Measurements from ENCODE around the gene DCDC2B.

DNA sequence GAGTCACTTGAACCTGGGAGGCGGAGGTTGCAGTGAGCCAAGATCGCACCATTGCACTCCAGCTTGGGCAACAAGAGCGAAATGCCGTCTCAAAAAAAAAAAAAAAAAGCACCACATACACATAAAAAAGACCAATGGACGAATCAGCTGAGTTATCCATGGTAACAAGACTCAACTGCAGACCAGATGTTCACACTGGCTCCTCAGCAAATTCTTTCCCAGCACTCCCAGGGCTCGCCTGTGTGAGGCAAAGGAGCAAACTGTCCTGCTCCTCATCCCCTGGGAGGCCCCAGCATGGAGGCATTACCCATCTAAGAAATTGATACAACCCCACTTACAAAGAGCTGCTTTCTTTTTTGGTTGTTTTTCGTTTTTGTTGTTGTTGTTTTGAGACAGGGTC lies 10.1 kb downstream of the DCDC2B start:
- TF ChIP-seq, protein P1, sequence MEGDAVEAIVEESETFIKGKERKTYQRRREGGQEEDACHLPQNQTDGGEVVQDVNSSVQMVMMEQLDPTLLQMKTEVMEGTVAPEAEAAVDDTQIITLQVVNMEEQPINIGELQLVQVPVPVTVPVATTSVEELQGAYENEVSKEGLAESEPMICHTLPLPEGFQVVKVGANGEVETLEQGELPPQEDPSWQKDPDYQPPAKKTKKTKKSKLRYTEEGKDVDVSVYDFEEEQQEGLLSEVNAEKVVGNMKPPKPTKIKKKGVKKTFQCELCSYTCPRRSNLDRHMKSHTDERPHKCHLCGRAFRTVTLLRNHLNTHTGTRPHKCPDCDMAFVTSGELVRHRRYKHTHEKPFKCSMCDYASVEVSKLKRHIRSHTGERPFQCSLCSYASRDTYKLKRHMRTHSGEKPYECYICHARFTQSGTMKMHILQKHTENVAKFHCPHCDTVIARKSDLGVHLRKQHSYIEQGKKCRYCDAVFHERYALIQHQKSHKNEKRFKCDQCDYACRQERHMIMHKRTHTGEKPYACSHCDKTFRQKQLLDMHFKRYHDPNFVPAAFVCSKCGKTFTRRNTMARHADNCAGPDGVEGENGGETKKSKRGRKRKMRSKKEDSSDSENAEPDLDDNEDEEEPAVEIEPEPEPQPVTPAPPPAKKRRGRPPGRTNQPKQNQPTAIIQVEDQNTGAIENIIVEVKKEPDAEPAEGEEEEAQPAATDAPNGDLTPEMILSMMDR (conservative IDR thresholded peaks at IDR 0.05; ENCODE audit: low read depth, low read length): no peak
- no peak for TF ChIP-seq EZH2 (IDR thresholded peaks at IDR 0.05; ENCODE audit: borderline replicate concordance, low read depth, low read length, poor library complexity, severe bottlenecking)

Data from A673 (cell line).